Measurements from ENCODE around the gene VASN. TPM values are rescaled to one million over a fixed set of nuclear protein-coding genes. Genes with fewer than 3 reads are reported as not detected.
"Not testable (repeated sequence)": the region's sequence is repeated elsewhere in the genome, so short reads cannot be mapped to it uniquely, and the experiment has no call there.

The VASN gene
- total RNA-seq, 1 donor from 2014 or later = 16.6 TPM

- ATAC-seq = peak; percentile 17
Observed at GRCh38 chr16:4386451-4386805, 14.8 kb downstream of the VASN start.

GRCh38 chr16:4386951-4387565, 15.4 kb downstream of the VASN start:
- ATAC-seq = no peak

GRCh38 chr16:4387781-4388180, 16.1 kb downstream of the VASN start:
- no peak for ATAC-seq

- no peak for ATAC-seq
Observed at GRCh38 chr16:4388271-4389021, 16.8 kb downstream of the VASN start.

- ATAC-seq = no peak
Observed at GRCh38 chr16:4389051-4389955, 17.7 kb downstream of the VASN start.

- no peak for ATAC-seq
Observed at GRCh38 chr16:4390266-4391260, 18.9 kb downstream of the VASN start.

GRCh38 chr16:4391631-4392381, 20.2 kb downstream of the VASN start:
- ATAC-seq = no peak

GRCh38 chr16:4392382-4393239, 21.0 kb downstream of the VASN start:
- ATAC-seq = peak; percentile 19

- ATAC-seq = peak; percentile 75
Observed at GRCh38 chr16:4393240-4393600, 21.6 kb downstream of the VASN start.

- not testable (repeated sequence) for ATAC-seq
Observed at GRCh38 chr16:4393850-4394249, 22.2 kb downstream of the VASN start.

- no peak for ATAC-seq
Observed at GRCh38 chr16:4395055-4395726, 23.5 kb downstream of the VASN start.

GRCh38 chr16:4399001-4399730, 27.5 kb downstream of the VASN start:
- no peak for ATAC-seq

GRCh38 chr16:4401094-4401501, 29.4 kb downstream of the VASN start:
- no peak for ATAC-seq

- ATAC-seq = no peak
Observed at GRCh38 chr16:4401510-4401909, 29.9 kb downstream of the VASN start.

GRCh38 chr16:4402439-4403132, 30.9 kb downstream of the VASN start:
- ATAC-seq = peak; percentile 85

GRCh38 chr16:4403133-4403949, 31.7 kb downstream of the VASN start:
- peak; percentile 2 for ATAC-seq

- ATAC-seq = no peak
Observed at GRCh38 chr16:4404247-4404966, 32.8 kb downstream of the VASN start.
